AG04449 (cell line): ENCODE measurements around the gene PRKAR1B.

Source experiments
- CTCF ChIA-PET: fragments of 350-600 bp; formaldehyde crosslinking; extraction: SDS; loops from one replicate; lab custom pipeline; 2021; ENCODE audit warnings: antibody characterized with exemption; lab: Yijun Ruan, JAX
- POLR2A ChIA-PET: fragments of 400-600, 350-600 bp; formaldehyde crosslinking; extraction: SDS; loops from one replicate; lab custom pipeline; 2020; ENCODE audit warnings: antibody characterized with exemption, inconsistent platforms; lab: Yijun Ruan, JAX
- DNase-seq: peaks from one replicate; pipeline ENCODE4 v3.0.0-alpha.2; 2010; ENCODE audit warnings: low read depth, low spot score
- H3K4me3 ChIP-seq: 2 replicates; pipeline ENCODE4 v1.5.1; 2011; ENCODE audit warnings: low read depth, mild to moderate bottlenecking, control low read depth, low read length
- CTCF ChIP-seq: IDR thresholded peaks from one replicate; pipeline ENCODE4 v1.5.1; 2011; ENCODE audit warnings: mild to moderate bottlenecking, moderate library complexity, low read length, control low read depth, inconsistent platforms; ENCODE audit not compliant: insufficient read depth; ENCODE audit errors: missing control alignments

The PRKAR1B gene

GRCh38 chr7:499853-500485, 227.1 kb downstream of the PRKAR1B start:
- no peak for TF ChIP-seq CTCF
- CTCF ChIA-PET, result interaction anchor here (1.2 kb wide), 1 partner anchor 167 kb away, joined by 3 read pairs; no protein-coding TSS in a partner anchor
- no peak for DNase-seq
- POLR2A ChIA-PET, result no interaction called here
- no peak overlapping the region for H3K4me3 ChIP-seq
